ENCODE data around the gene KCNC2. TPM values are rescaled to one million over a fixed set of nuclear protein-coding genes. Genes with fewer than 3 reads are reported as not detected.

The KCNC2 gene
- total RNA-seq, 1 experiment from 2014 or later: not detected

GRCh38 chr12:75184516-75184915, 25.1 kb downstream of the KCNC2 start:
- Mint-ChIP-seq H3K4me1 (ENCODE audit: low read depth, unreplicated experiment) (no peaks in the 10 kb centered on the region), H3K9me3 (ENCODE audit: low read depth, unreplicated experiment) (no peaks in the 10 kb centered on the region), H3K27ac (ENCODE audit: unreplicated experiment) (no peak overlapping the region), H3K27me3 (ENCODE audit: unreplicated experiment) (no peaks in the 10 kb centered on the region), H3K4me3 (ENCODE audit: low read depth, unreplicated experiment) (no peak overlapping the region), H3K36me3 (ENCODE audit: insufficient read depth, unreplicated experiment) (no peaks in the 10 kb centered on the region)
- CTCF ChIA-PET: no interaction called here
- intact Hi-C loops (cut with micrococcal nuclease; ENCODE audit: unreplicated experiment): no loop called here
- DNase-seq: no peak
- BruUV-seq (replicated peaks): no TSS peak
- no peak for TF ChIP-seq CTCF (IDR thresholded peaks at IDR 0.05; ENCODE audit: unreplicated experiment)

GRCh38 chr12:75183967-75184366, 25.7 kb downstream of the KCNC2 start:
- intact Hi-C loops (cut with micrococcal nuclease; ENCODE audit: unreplicated experiment): no loop called here
- Mint-ChIP-seq H3K9me3 (ENCODE audit: low read depth, unreplicated experiment) (no peaks in the 10 kb centered on the region), H3K27me3 (ENCODE audit: unreplicated experiment) (no peaks in the 10 kb centered on the region), H3K4me1 (ENCODE audit: low read depth, unreplicated experiment) (no peaks in the 10 kb centered on the region), H3K4me3 (ENCODE audit: low read depth, unreplicated experiment) (no peak overlapping the region), H3K36me3 (ENCODE audit: insufficient read depth, unreplicated experiment) (no peaks in the 10 kb centered on the region), H3K27ac (ENCODE audit: unreplicated experiment) (no peak overlapping the region)
- BruUV-seq (replicated peaks): no TSS peak
- CTCF ChIA-PET: no interaction called here
- no peak for TF ChIP-seq CTCF (IDR thresholded peaks at IDR 0.05; ENCODE audit: unreplicated experiment)
- DNase-seq: no peak

GRCh38 chr12:75177997-75178396, 31.6 kb downstream of the KCNC2 start:
- BruUV-seq (replicated peaks): no TSS peak
- CTCF ChIA-PET: no interaction called here
- Mint-ChIP-seq H3K4me1 (ENCODE audit: low read depth, unreplicated experiment) (no peaks in the 10 kb centered on the region), H3K27me3 (ENCODE audit: unreplicated experiment) (no peaks in the 10 kb centered on the region), H3K4me3 (ENCODE audit: low read depth, unreplicated experiment) (no peak overlapping the region), H3K9me3 (ENCODE audit: low read depth, unreplicated experiment) (no peaks in the 10 kb centered on the region), H3K27ac (ENCODE audit: unreplicated experiment) (peak overlapping the region; percentile 70), H3K36me3 (ENCODE audit: insufficient read depth, unreplicated experiment) (no peaks in the 10 kb centered on the region)
- no peak for TF ChIP-seq CTCF (IDR thresholded peaks at IDR 0.05; ENCODE audit: unreplicated experiment)
- intact Hi-C loops (cut with micrococcal nuclease; ENCODE audit: unreplicated experiment): no loop called here
- peak; percentile 5 for DNase-seq

- H3K4me1 Mint-ChIP-seq (ENCODE audit: low read depth, unreplicated experiment): no peaks in the 10 kb centered on the region
- no peak overlapping the region for H3K27ac Mint-ChIP-seq (ENCODE audit: unreplicated experiment)
- no peak overlapping the region for H3K4me3 Mint-ChIP-seq (ENCODE audit: low read depth, unreplicated experiment)
- no peaks in the 10 kb centered on the region for H3K9me3 Mint-ChIP-seq (ENCODE audit: low read depth, unreplicated experiment)
- no peak for DNase-seq
- TF ChIP-seq CTCF (IDR thresholded peaks at IDR 0.05; ENCODE audit: unreplicated experiment): no peak
- intact Hi-C loops (cut with micrococcal nuclease; ENCODE audit: unreplicated experiment): no loop called here
- BruUV-seq (replicated peaks): no TSS peak
- H3K36me3 Mint-ChIP-seq (ENCODE audit: insufficient read depth, unreplicated experiment): no peaks in the 10 kb centered on the region
- no peaks in the 10 kb centered on the region for H3K27me3 Mint-ChIP-seq (ENCODE audit: unreplicated experiment)
- CTCF ChIA-PET: interaction anchor here (0.7 kb wide), 1 partner anchor 58 kb away, joined by 4 read pairs; no protein-coding TSS in a partner anchor
Observed at GRCh38 chr12:75172611-75173010, 37.0 kb downstream of the KCNC2 start.
